Hepatocyte (in vitro differentiated cells): Measurements from ENCODE around the gene SERPING1. TPM values are rescaled to one million over a fixed set of nuclear protein-coding genes. Genes with fewer than 3 reads are reported as not detected.
A peak's percentile ranks its signal among the peaks of the same experiment; 100 is the strongest.

ENCODE experiments used
- DNase-seq: peaks from one replicate; pipeline ENCODE4 v3.0.0-alpha.2; 2016; ENCODE audit warnings: low spot score
- H2AFZ ChIP-seq: fragments of 200-600 bp; sonication (generic); 2 replicates; pipeline ENCODE4 v1.6.0; 2016; ENCODE audit warnings: antibody characterized with exemption, mild to moderate bottlenecking
- H3K27ac ChIP-seq: fragments of 200-600 bp; sonication (generic); 2 replicates; pipeline ENCODE4 v1.5.1; 2016; ENCODE audit warnings: mild to moderate bottlenecking
- H3K27me3 ChIP-seq: fragments of 200-600 bp; sonication (generic); 2 replicates; pipeline ENCODE4 v1.6.1; 2016
- H3K36me3 ChIP-seq: fragments of 200-600 bp; sonication (generic); replicated peaks from 2 replicates; pipeline ENCODE4 v1.5.1; 2016; ENCODE audit warnings: low read depth; ENCODE audit not compliant: insufficient read depth
- H3K4me1 ChIP-seq: fragments of 200-600 bp; sonication (generic); 2 replicates; pipeline ENCODE4 v1.5.1; 2016; ENCODE audit warnings: mild to moderate bottlenecking, moderate library complexity; ENCODE audit not compliant: insufficient read depth
- H3K4me2 ChIP-seq: fragments of 200-600 bp; sonication (generic); 2 replicates; pipeline ENCODE4 v1.6.0; 2016
- H3K4me3 ChIP-seq: fragments of 200-600 bp; sonication (generic); 2 replicates; pipeline ENCODE4 v1.5.1; 2016; ENCODE audit warnings: mild to moderate bottlenecking
- H3K79me2 ChIP-seq: fragments of 200-600 bp; sonication (generic); 2 replicates; pipeline ENCODE4 v1.6.0; 2017; ENCODE audit warnings: mild to moderate bottlenecking
- H3K9me2 ChIP-seq: fragments of 200-600 bp; sonication (generic); replicated peaks from 2 replicates; pipeline ENCODE4 v1.6.0; 2017; ENCODE audit warnings: mild to moderate bottlenecking; ENCODE audit not compliant: insufficient read depth
- H3K9me3 ChIP-seq: fragments of 200-600 bp; sonication (generic); 2 replicates; pipeline ENCODE4 v1.5.1; 2016; ENCODE audit warnings: low read depth, mild to moderate bottlenecking
- H4K20me1 ChIP-seq: fragments of 200-600 bp; sonication (generic); 2 replicates; pipeline ENCODE4 v1.6.0; 2016; ENCODE audit warnings: mild to moderate bottlenecking; ENCODE audit not compliant: insufficient read depth, poor library complexity, severe bottlenecking
- EZH2 ChIP-seq: fragments of 200-600 bp; sonication (generic); IDR thresholded peaks from 2 replicates; pipeline ENCODE4 v1.6.1; 2016; ENCODE audit warnings: antibody characterized with exemption, mild to moderate bottlenecking, borderline replicate concordance
- EZH2phosphoT487 ChIP-seq: fragments of 200-600 bp; sonication (generic); IDR thresholded peaks from one replicate; pipeline ENCODE4 v1.6.1; 2018; ENCODE audit warnings: antibody characterized with exemption, mild to moderate bottlenecking, low read depth, moderate library complexity; ENCODE audit not compliant: unreplicated experiment, severe bottlenecking
- WGBS: methylation state at CpG from one replicate; pipeline ENCODE4 v1.1.6; 2016; ENCODE audit warnings: low lambda C conversion rate; ENCODE audit errors: missing lambda C conversion rate; 5-methylcytosine and 5-hydroxymethylcytosine counted together
- polyA plus RNA-seq: library from polyadenylated mRNA; unstranded; fragments of >200 nt; fragmentation: Nextera tagmentation; extraction: Ambion mirVana; gene quantifications from 2 replicates; pipeline ENCODE4 v1.2.1, GENCODE V29; 2016
- total RNA-seq: library from RNA; depleted of rRNA; stranded (reverse); fragments of >200 nt; gene quantifications from 2 replicates; pipeline ENCODE4 v1.2.3, GENCODE V29; 2014
- TF ChIP-seq, protein P1 (sequence below): fragments of 200-600 bp; sonication (generic); IDR thresholded peaks from 2 replicates; pipeline ENCODE4 v1.5.1; 2016; ENCODE audit warnings: antibody characterized with exemption, mild to moderate bottlenecking; ENCODE audit not compliant: poor library complexity

The SERPING1 gene
- total and polyA plus RNA-seq, 2 experiments from 2014 or later, result 129 to 445 TPM

GRCh38 chr11:57637626-57638004 lies 40.1 kb downstream of the SERPING1 start:
- Histone ChIP-seq H3K9me2 (no peaks in the 10 kb centered on the region), H3K9me3 (no peaks in the 10 kb centered on the region), H3K4me3 (peak overlapping the region; percentile 48), H3K4me1 (peaks cover 19% of the 10 kb centered on the region), H2AFZ (peak overlapping the region; percentile 88), H3K79me2 (peaks cover 29% of the 10 kb centered on the region), H3K27me3 (no peaks in the 10 kb centered on the region), H3K4me2 (peak overlapping the region; percentile 91), H4K20me1 (peaks cover 16% of the 10 kb centered on the region), H3K27ac (peak overlapping the region; percentile 87), H3K36me3 (no peaks in the 10 kb centered on the region)
- DNase-seq, result peak; percentile 58
- TF ChIP-seq EZH2 (no peak), EZH2phosphoT487 (no peak)
- TF ChIP-seq, protein P1, sequence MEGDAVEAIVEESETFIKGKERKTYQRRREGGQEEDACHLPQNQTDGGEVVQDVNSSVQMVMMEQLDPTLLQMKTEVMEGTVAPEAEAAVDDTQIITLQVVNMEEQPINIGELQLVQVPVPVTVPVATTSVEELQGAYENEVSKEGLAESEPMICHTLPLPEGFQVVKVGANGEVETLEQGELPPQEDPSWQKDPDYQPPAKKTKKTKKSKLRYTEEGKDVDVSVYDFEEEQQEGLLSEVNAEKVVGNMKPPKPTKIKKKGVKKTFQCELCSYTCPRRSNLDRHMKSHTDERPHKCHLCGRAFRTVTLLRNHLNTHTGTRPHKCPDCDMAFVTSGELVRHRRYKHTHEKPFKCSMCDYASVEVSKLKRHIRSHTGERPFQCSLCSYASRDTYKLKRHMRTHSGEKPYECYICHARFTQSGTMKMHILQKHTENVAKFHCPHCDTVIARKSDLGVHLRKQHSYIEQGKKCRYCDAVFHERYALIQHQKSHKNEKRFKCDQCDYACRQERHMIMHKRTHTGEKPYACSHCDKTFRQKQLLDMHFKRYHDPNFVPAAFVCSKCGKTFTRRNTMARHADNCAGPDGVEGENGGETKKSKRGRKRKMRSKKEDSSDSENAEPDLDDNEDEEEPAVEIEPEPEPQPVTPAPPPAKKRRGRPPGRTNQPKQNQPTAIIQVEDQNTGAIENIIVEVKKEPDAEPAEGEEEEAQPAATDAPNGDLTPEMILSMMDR, result no peak
- WGBS, result 10% methylated on average over 18 of the region's 18 CpGs

GRCh38 chr11:57638005-57638781 lies 40.7 kb downstream of the SERPING1 start:
- peak overlapping the region; percentile 91 for H3K4me2 ChIP-seq
- no peaks in the 10 kb centered on the region for H3K36me3 ChIP-seq
- TF ChIP-seq EZH2 (no peak), EZH2phosphoT487 (no peak)
- TF ChIP-seq, protein P1, result no peak
- no peaks in the 10 kb centered on the region for H3K27me3 ChIP-seq
- H3K4me1 ChIP-seq, result peaks cover 19% of the 10 kb centered on the region
- peaks cover 29% of the 10 kb centered on the region for H3K79me2 ChIP-seq
- peaks cover 16% of the 10 kb centered on the region for H4K20me1 ChIP-seq
- no peaks in the 10 kb centered on the region for H3K9me3 ChIP-seq
- no peaks in the 10 kb centered on the region for H3K9me2 ChIP-seq
- peak overlapping the region; percentile 98 for H3K27ac ChIP-seq
- WGBS, result 0% methylated on average over 27 of the region's 47 CpGs
- peak overlapping the region; percentile 96 for H3K4me3 ChIP-seq
- DNase-seq, result peak; percentile 90
- peak overlapping the region; percentile 88 for H2AFZ ChIP-seq

- WGBS, result 0% methylated on average over 13 of the region's 19 CpGs
- H3K27me3 ChIP-seq, result no peaks in the 10 kb centered on the region
These were observed 41.4 kb downstream of the SERPING1 start for GRCh38 chr11:57638811-57639320.

More at GRCh38 chr11:57638811-57639320, 41.4 kb downstream of the SERPING1 start:
- H2AFZ ChIP-seq, result peak overlapping the region; percentile 88
- peak overlapping the region; percentile 98 for H3K27ac ChIP-seq
- no peaks in the 10 kb centered on the region for H3K36me3 ChIP-seq
- peaks cover 29% of the 10 kb centered on the region for H3K79me2 ChIP-seq
- peaks cover 19% of the 10 kb centered on the region for H3K4me1 ChIP-seq
- TF ChIP-seq EZH2phosphoT487 (no peak), EZH2 (no peak)
- TF ChIP-seq, protein P1, result peak; percentile 11
- peaks cover 16% of the 10 kb centered on the region for H4K20me1 ChIP-seq
- no peaks in the 10 kb centered on the region for H3K9me3 ChIP-seq
- peak overlapping the region; percentile 91 for H3K4me2 ChIP-seq
- peak overlapping the region; percentile 96 for H3K4me3 ChIP-seq
- no peak for DNase-seq
- no peaks in the 10 kb centered on the region for H3K9me2 ChIP-seq
